ENCODE measurements around the gene SERPINA5. TPM values are rescaled to one million over a fixed set of nuclear protein-coding genes. Genes with fewer than 3 reads are reported as not detected.
"Not testable (repeated sequence)": the region's sequence is repeated elsewhere in the genome, so short reads cannot be mapped to it uniquely, and the experiment has no call there.

SERPINA5 gene
- total RNA-seq, 1 donor from 2014 or later = 0.16 TPM

- DNase-seq = peak; percentile 84
These were observed 20.7 kb downstream of the SERPINA5 start for GRCh38 chr14:94601884-94602391.

- no peak for DNase-seq
These were observed 21.5 kb downstream of the SERPINA5 start for GRCh38 chr14:94602722-94603121.

- DNase-seq = no peak
These were observed 24.1 kb downstream of the SERPINA5 start for GRCh38 chr14:94605361-94605760.

GRCh38 chr14:94608966-94609365 lies 27.7 kb downstream of the SERPINA5 start:
- not testable (repeated sequence) for DNase-seq

GRCh38 chr14:94611179-94611578 lies 30.0 kb downstream of the SERPINA5 start:
- no peak for DNase-seq

GRCh38 chr14:94612174-94612573 lies 30.9 kb downstream of the SERPINA5 start, which contains the start of gene SERPINA3:
SERPINA3 (plus strand) TSS chr14:94612391; CDS start chr14:94614442, 2,051 bp downstream.
- no peak for DNase-seq

GRCh38 chr14:94612580-94613554 lies 31.6 kb downstream of the SERPINA5 start:
- no peak for DNase-seq

GRCh38 chr14:94613720-94614644 lies 32.8 kb downstream of the SERPINA5 start:
- DNase-seq = no peak

- DNase-seq = no peak
These were observed 33.6 kb downstream of the SERPINA5 start for GRCh38 chr14:94614802-94615201.

- no peak for DNase-seq
These were observed 34.0 kb downstream of the SERPINA5 start for GRCh38 chr14:94615254-94615653.

GRCh38 chr14:94615823-94616570 lies 34.8 kb downstream of the SERPINA5 start:
- no peak for DNase-seq

GRCh38 chr14:94617366-94617941 lies 36.2 kb downstream of the SERPINA5 start:
- no peak for DNase-seq

GRCh38 chr14:94617988-94618822 lies 37.0 kb downstream of the SERPINA5 start:
- no peak for DNase-seq

GRCh38 chr14:94619297-94619696 lies 38.1 kb downstream of the SERPINA5 start:
- no peak for DNase-seq

- no peak for DNase-seq
These were observed 39.4 kb downstream of the SERPINA5 start for GRCh38 chr14:94620597-94620996.

- no peak for DNase-seq
These were observed 40.3 kb downstream of the SERPINA5 start for GRCh38 chr14:94621358-94622134.

GRCh38 chr14:94622653-94623421 lies 41.6 kb downstream of the SERPINA5 start:
- DNase-seq = no peak

- DNase-seq = no peak
These were observed 42.2 kb downstream of the SERPINA5 start for GRCh38 chr14:94623422-94623809.
